ENCODE measurements around the gene USE1.

The USE1 gene

DNA sequence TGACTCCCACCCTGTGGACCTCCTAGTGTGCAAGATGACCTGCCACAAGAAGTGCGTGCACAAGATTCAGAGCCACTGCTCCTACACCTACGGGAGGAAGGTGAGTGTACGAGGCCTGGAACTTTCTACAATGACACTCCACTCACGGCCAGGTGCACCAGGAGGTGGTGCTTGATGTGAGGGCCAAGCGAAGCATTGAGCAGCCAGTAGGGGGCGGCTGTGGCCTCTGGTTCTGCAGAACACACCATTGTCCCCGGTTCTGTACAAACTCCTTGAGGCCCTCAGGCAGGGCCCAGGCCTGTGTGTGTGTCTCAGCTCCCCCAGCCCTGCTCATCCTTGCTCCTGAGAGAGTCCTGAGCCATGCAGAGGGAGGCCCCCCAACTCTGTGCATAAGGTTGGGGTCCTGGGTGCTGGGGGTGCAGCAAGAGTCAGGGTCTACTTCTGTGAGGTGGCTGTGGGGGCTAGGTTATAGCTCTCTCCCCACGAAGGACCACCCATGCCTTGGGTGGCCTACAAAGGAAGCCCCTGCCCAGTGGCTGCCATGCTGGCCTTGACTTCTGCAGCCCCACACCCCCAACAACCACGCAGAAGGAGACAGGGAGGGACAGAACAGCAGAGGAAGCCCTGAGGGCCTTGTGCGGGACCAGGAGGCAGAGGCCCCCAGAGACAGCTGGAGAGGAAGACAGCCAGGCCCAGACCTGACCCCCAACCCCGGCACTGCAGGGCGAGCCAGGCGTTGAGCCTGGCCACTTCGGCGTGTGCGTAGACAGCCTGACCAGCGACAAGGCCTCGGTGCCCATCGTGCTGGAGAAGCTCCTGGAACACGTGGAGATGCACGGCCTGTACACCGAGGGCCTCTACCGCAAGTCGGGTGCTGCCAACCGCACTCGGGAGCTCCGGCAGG, 9.7 kb upstream of the USE1 start:
- peak; percentile 65 for DNase-seq

- DNase-seq: no peak
Observed at GRCh38 chr19:17206736-17207581, 8.2 kb upstream of the USE1 start.

DNA sequence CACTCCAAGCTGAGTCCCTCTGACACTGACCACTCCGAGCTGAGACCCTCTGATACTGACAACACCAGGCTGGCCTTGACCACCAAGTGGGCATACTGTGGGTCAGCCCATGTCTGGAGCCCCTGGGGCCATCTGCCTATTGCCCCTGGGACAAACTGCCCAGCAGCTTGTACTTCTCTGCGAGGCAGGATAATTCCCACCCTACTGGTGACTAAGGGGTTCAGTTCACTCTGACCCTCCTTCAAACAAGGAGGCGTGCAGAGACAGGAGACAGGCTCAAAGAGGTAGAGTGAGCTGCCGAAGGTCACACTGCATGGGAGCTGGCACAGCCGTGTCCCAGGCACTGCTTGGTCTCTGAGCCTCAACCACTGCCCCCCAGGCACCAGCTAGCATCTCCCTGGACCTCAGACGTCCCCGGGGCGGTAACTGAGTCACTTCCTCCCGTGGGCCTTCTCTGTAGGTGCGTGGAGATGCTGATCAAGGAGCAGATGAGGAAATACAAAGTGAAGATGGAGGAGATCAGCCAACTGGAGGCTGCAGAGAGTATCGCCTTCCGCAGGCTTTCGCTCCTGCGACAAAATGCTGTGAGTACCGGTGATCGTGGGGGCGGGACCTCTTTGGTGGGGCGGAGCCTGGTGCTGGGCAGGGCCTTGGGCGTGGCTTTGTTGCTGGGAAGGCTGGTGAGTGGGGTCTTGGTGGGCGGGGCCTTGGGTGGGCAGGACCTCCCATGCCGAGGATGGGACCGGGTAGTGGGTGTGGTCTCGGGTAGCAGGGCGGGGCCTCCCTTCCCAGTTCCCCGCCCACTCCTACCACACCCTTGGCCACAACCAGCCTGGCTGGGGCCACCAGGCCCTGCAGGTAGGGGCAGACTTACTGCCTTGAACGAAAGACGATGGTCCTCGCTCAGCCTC, 5.8 kb upstream of the USE1 start:
- DNase-seq: peak; percentile 40

DNA sequence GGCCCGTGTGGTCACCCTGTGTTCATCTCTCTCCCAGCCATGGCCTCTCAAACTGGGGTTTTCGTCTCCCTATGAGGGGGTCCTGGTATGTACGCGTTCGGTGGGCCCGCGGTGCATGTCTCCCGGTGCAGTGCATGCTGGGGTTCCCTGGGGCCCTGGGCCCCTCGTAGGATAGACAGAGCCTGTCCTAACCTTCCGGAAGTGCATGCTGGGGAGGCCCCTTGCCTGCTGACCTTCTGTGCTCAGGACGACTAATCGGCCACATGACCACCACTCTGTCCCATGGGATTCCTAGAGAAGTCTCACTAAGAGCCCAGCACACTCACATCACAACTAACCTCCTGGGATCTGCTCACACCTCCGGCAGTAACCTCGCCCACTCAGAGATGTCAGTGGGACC, 4.9 kb upstream of the USE1 start:
- no peak for DNase-seq

DNA sequence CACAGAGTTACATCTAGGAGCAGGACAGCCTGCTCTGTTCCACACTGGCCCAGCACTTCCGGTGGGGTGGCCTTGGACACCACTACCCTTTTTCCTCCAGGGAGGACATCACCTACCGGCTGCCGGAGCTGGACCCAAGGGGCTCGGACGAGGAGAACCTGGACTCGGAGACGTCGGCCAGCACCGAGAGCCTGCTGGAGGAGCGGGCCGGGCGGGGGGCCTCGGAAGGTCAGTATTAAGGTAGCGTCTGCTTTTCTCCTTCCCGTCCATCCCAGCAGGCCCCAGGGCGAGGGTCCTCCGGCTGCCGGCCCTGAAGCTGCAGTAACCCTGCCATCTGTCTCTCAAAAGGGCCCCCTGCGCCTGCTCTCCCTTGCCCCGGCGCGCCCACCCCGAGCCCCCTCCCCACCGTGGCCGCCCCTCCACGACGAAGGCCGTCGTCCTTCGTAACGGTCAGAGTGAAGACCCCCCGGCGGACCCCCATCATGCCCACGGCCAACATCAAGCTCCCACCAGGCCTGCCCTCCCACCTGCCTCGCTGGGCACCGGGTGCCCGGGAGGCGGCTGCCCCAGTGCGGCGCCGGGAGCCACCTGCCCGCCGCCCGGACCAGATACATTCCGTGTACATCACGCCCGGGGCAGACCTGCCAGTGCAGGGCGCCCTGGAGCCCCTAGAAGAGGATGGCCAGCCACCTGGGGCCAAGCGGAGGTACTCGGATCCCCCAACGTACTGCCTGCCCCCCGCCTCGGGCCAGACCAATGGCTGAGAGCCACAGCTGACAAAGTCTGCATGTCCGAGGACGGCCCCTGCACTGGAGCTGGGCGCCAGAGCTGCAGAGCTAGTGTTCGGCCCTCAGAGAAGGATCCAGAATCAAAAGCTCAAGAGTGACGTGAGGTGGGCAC, 3.4 kb upstream of the USE1 start:
- no peak for DNase-seq

DNA sequence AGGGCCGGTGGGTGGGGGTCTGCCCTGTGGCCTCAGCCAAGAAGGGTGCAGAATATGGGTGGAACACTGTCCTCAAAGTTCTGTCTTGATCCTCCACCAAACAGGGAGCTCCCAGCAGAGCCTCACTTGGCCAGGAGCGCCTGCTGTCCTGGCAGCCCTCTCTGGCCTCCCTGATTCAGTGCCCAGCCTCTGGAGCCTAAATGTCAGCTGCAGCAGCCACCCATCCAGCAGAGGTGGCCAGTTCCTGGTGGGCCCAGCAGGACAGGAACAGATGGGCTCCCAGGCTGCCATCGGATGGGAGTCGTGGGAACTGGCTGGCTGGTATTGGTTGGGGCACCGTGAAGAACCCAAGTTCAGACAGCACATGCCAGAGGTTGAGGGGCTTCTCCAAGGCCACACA, 1.8 kb upstream of the USE1 start:
- no peak for DNase-seq

- no peak for DNase-seq
Observed at GRCh38 chr19:17214508-17215126, 540 bp upstream of the USE1 start.

DNA sequence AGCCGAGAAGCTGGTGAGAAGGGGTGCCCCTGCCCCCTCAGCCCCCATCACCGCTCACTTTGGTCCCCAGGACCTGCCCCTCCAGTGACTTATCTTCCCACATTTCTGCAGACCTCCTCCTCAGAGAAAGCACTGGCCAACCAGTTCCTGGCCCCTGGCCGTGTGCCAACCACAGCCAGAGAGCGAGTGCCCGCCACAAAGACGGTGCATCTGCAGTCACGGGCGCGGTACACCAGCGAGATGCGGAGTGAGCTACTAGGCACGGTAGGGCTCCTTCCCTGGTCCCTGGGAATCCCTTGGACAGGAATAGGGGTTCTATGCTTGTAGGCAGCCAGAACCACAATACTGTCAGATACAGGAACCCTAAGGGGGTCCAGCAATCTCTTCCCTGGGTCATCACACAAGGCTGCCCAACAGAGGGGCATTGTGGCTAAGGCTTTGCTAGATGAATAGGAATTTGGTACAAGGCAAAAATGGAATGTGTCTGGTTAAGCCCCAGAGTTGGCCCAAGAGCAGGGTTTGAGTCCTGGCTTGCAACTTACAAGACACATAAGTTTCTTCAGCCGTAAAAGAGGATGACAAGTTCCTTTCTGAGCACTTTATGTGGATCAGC, 1.0 kb downstream of the USE1 start:
- no peak for DNase-seq

- no peak for DNase-seq
Observed at GRCh38 chr19:17219286-17219685, 4.1 kb downstream of the USE1 start.

DNA sequence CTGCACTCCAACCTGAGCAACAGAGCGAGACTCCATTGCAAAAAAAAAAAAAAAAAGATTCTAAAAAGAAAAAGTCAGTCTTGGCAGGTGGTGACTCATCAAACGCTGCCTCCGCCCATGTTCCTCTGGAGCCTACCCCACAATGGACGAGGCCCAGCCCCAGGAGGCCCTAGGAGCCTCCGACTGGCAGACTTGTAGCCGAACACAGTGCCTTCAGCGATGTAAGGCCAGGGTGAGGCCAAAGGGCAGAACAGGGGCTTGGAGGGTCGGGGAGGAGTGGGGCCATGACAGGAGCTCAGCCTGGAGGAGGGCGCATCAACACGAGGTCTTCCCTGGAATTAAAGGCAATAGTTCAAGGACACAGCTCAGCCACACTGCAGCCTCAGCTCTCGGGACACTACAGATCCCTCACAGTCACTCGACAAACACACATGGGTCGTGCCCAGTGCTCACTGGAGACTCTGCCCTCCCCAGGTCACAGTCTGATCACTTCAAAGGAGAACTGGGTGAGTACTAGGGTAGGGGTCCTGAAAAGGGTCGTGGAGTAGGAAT, 5.1 kb downstream of the USE1 start:
- no peak for DNase-seq

DNA sequence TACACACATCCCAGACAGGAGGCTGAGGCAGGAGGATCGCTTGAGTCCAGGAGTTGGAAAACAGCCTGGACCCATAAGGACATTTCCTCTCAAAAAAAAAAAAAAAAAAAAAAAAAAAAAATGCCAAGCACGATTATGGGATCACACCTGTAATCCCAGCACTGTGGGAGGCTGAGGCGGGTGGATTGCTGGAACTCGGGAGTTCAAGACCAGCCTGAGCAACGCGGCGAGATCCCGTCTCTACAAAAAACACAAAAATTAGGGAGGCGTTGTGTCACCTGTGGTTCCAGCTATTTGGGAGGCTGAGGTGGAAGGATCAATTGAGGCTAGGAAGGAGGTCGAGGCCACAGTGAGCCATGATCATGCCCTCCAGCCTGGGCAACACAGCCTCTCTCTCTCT, 9.9 kb downstream of the USE1 start:
- no peak for DNase-seq

DNA sequence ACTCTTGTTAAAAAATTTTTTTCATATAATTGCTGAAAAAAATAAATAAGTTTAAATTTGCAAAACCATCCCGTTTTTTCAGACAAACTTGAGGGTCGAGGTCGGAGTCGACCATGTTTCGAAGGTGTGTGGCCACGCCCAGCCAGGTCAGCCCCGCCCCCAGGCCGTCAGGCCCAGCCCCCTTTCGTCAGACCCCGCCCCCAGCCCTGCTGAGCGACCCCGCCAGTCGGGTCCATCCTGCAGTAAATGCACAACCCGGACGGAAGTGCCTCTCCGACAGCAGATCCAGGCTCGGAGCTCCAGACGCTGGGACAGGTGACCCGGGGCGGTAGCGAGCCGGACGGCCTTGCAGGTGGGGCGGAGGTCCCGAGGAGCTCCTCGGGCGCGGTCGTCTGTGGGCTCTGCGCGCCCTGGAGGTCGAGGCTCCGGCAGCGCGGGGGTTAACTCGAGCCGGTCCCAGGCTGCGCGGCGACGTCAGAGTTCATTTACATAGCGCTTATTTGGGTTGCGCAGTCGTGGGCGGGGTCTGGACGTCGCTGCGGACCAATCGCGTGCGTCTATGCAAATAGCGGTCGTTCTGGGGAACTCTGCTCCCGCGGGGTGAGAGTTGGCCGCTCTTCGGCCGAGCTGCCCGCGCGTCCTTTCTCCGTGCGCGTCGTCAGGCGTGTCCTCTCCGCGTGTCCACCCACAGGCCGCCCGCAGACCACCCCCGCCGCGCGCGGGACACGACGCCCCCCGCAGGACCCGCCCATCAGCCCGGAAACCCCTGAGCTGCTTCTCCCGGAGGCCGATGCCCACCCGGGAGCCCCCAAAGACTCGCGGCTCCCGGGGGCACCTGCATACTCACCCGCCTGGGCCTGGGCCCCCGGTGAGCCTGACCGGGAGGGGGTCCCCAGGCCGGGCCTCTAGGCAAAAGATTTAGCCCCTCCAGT, 11.1 kb downstream of the USE1 start, which contains the start of gene OCEL1:
OCEL1 (plus strand) TSS at position 225 of the 932 bp plus-strand sequence; CDS start at position 247, 22 bp downstream.
- peak; percentile 99 for DNase-seq

DNA sequence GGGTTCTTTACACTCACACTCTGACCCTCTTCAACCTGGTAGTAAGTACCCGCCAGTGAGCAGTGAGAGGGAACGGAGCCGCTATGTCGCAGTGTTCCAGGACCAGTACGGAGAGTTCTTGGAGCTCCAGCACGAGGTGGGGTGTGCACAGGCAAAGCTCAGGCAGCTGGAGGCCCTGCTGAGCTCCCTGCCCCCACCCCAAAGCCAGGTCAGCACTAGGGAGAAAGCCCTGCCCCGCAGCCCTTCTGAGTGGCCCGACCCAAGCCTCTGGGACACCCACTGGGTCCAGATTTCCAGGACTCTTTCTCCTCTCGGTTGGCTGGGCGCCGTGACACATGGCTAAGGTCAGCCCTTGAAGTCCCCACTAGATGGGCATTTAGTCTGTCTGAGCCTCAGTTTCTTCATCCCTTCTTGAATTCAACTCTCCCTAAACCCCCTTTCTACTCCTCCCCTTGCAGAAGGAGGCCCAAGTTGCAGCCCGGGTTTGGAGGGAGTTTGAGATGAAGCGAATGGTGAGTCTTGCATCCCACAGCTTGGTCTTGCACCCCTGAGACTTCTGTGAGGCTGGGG, 12.7 kb downstream of the USE1 start:
- DNase-seq: no peak

- no peak for DNase-seq
Observed at GRCh38 chr19:17229890-17230289, 14.7 kb downstream of the USE1 start.

GRCh38 chr19:17232258-17232657, 17.1 kb downstream of the USE1 start:
- no peak for DNase-seq

DNA sequence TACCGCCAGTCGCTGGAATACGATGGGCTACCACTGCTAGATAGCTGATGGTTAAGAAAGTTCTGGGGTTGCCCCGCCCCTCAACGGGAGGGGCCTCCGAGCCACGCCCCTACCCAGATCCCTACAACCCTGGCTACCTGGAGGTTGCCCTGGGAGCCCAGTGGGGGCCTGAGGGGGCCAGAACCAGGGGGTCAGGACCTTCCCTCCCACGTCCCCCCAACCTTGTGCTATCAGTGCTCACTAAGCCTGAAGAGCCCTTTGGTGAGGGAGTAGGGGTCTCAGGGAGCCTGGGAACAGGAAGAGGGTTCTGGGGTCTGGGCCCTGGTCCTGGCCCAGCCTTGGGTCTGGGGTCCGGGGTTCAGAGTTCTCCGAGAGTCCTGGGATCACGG, 19.7 kb downstream of the USE1 start:
- DNase-seq: peak; percentile 56

GRCh38 chr19:17235300-17235970, 20.3 kb downstream of the USE1 start:
- peak; percentile 86 for DNase-seq
